HG02981 (cell line): ENCODE measurements around the gene PEDS1.
"Not testable (repeated sequence)": the region's sequence is repeated elsewhere in the genome, so short reads cannot be mapped to it uniquely, and the experiment has no call there.

Source experiments
- ATAC-seq: cut with Tn5 transposase; IDR thresholded peaks from one replicate; pipeline ENCODE4 v1.9.1; 2021; ENCODE audit warnings: mild to moderate bottlenecking, moderate library complexity; ENCODE audit not compliant: unreplicated experiment

The PEDS1 gene

GRCh38 chr20:50115041-50115512 lies 38.4 kb downstream of the PEDS1 start:
- ATAC-seq = no peak

- ATAC-seq = no peak
These were observed 39.9 kb downstream of the PEDS1 start for GRCh38 chr20:50113420-50114224.

- ATAC-seq = peak; percentile 27
These were observed 40.8 kb downstream of the PEDS1 start, which contains the start of gene UBE2V1 for GRCh38 chr20:50112512-50113419. TSS of gene UBE2V1 (minus strand) at chr20:50113150. CDS start at chr20:50113128, 22 bp downstream.

- ATAC-seq = no peak
These were observed 41.6 kb downstream of the PEDS1 start for GRCh38 chr20:50111829-50112495.

- ATAC-seq = no peak
These were observed 42.2 kb downstream of the PEDS1 start for GRCh38 chr20:50111120-50111828.

- peak; percentile 59 for ATAC-seq
These were observed 43.1 kb downstream of the PEDS1 start for GRCh38 chr20:50110141-50111047.

- no peak for ATAC-seq
These were observed 44.8 kb downstream of the PEDS1 start for GRCh38 chr20:50108556-50109235.

GRCh38 chr20:50107796-50108331 lies 45.7 kb downstream of the PEDS1 start:
- ATAC-seq = no peak

GRCh38 chr20:50107086-50107660 lies 46.4 kb downstream of the PEDS1 start:
- no peak for ATAC-seq

GRCh38 chr20:50106669-50107068 lies 46.9 kb downstream of the PEDS1 start:
- not testable (repeated sequence) for ATAC-seq
